Smooth muscle cell (in vitro differentiated cells): Measurements from ENCODE around the gene CDON. TPM values are rescaled to one million over a fixed set of nuclear protein-coding genes. Genes with fewer than 3 reads are reported as not detected.
"Not testable (repeated sequence)": the region's sequence is repeated elsewhere in the genome, so short reads cannot be mapped to it uniquely, and the experiment has no call there.

Experiments
- DNase-seq: peaks from one replicate; lab custom pipeline; 2025; ENCODE audit not compliant: unreplicated experiment; lab: John Stamatoyannopoulos, UW
- H2AFZ ChIP-seq: fragments of 200-600 bp; sonication (generic); 2 replicates; pipeline ENCODE4 v1.6.0; 2016; ENCODE audit warnings: antibody characterized with exemption, low read depth, mild to moderate bottlenecking
- H3F3A ChIP-seq: fragments of 200-600 bp; sonication (generic); 2 replicates; pipeline ENCODE4 v1.6.0; 2017; ENCODE audit warnings: antibody characterized with exemption, low read depth
- H3K27ac ChIP-seq: fragments of 200-600 bp; sonication (generic); 2 replicates; pipeline ENCODE4 v1.5.1; 2016; ENCODE audit warnings: low read depth, mild to moderate bottlenecking
- H3K27me3 ChIP-seq: fragments of 200-600 bp; sonication (generic); 2 replicates; pipeline ENCODE4 v1.6.1; 2016; ENCODE audit warnings: low read depth, mild to moderate bottlenecking
- H3K36me3 ChIP-seq: fragments of 200-600 bp; sonication (generic); 2 replicates; pipeline ENCODE4 v1.5.1; 2016; ENCODE audit warnings: low read depth
- H3K4me1 ChIP-seq: fragments of 200-600 bp; sonication (generic); 2 replicates; pipeline ENCODE4 v1.5.1; 2016; ENCODE audit warnings: low read depth
- H3K4me2 ChIP-seq: fragments of 200-600 bp; sonication (generic); 2 replicates; pipeline ENCODE4 v1.6.0; 2016; ENCODE audit warnings: mild to moderate bottlenecking
- H3K4me3 ChIP-seq: fragments of 200-600 bp; sonication (generic); 2 replicates; pipeline ENCODE4 v1.5.1; 2016; ENCODE audit warnings: mild to moderate bottlenecking
- H3K79me2 ChIP-seq: fragments of 200-600 bp; sonication (generic); 2 replicates; pipeline ENCODE4 v1.6.0; 2016; ENCODE audit warnings: low read depth, mild to moderate bottlenecking
- H3K9ac ChIP-seq: fragments of 200-600 bp; sonication (generic); 2 replicates; pipeline ENCODE4 v1.6.0; 2016; ENCODE audit warnings: low read depth
- H3K9me3 ChIP-seq: fragments of 200-600 bp; sonication (generic); replicated peaks from 2 replicates; pipeline ENCODE4 v1.5.1; 2016; ENCODE audit warnings: low read depth
- H4K20me1 ChIP-seq: fragments of 200-600 bp; sonication (generic); 2 replicates; pipeline ENCODE4 v1.6.0; 2016; ENCODE audit warnings: low read depth
- WGBS: methylation state at CpG from one replicate; pipeline ENCODE4 v1.1.7; 2016; ENCODE audit warnings: low lambda C conversion rate; 5-methylcytosine and 5-hydroxymethylcytosine counted together
- polyA plus RNA-seq: library from polyadenylated mRNA; unstranded; fragments of >200 nt; fragmentation: Nextera tagmentation; extraction: Ambion mirVana; gene quantifications from 2 replicates; pipeline ENCODE4 v1.2.1, GENCODE V29; 2016
- total RNA-seq: library from RNA; depleted of rRNA; stranded (reverse); fragments of >200 nt; gene quantifications from 2 replicates; pipeline ENCODE4 v1.2.3, GENCODE V29; 2014
- TF ChIP-seq, protein P1 (sequence below): fragments of 200-600 bp; sonication (generic); IDR thresholded peaks from 2 replicates; pipeline ENCODE4 v1.5.1; 2017; ENCODE audit warnings: borderline replicate concordance, mild to moderate bottlenecking, antibody characterized with exemption; ENCODE audit not compliant: insufficient read depth, poor library complexity, severe bottlenecking

Gene CDON
- total and polyA plus RNA-seq, 2 experiments from 2014 or later = 1.6 to 14.8 TPM

DNA sequence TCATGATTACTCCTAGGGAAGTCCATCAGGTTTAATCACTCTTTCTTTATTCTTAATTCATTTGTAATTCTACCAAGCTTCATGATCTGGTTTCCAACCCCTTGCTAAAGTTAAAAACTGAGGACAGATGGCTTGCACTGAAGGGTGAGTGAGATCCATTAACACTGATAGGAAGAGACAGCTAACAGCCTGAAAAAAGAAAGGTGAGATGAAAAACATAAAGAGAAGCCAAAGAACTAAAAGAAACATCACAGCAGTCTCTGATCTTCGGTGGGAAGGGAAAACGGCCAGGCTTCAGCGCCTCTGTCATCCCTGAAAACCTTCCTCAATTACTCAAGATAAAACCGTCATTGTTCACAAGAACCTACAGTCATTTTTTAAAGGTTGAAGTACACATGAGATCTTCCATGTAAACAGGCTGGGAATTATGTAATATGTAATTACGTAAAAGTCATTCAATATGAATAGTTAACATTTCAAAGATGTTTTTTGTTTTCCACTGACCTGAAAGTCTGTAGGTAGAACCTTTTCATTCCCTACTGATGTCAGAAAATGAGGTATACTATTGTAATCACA is 75.5 kb downstream of the CDON start:
- no peak overlapping the region for H3K4me3 ChIP-seq
- no peaks in the 10 kb centered on the region for H3K27me3 ChIP-seq
- peaks cover 7% of the 10 kb centered on the region for H3K4me1 ChIP-seq
- whole genome bisulfite sequencing = 92% methylated on average over 5 of the region's 5 CpGs
- TF ChIP-seq, protein P1, sequence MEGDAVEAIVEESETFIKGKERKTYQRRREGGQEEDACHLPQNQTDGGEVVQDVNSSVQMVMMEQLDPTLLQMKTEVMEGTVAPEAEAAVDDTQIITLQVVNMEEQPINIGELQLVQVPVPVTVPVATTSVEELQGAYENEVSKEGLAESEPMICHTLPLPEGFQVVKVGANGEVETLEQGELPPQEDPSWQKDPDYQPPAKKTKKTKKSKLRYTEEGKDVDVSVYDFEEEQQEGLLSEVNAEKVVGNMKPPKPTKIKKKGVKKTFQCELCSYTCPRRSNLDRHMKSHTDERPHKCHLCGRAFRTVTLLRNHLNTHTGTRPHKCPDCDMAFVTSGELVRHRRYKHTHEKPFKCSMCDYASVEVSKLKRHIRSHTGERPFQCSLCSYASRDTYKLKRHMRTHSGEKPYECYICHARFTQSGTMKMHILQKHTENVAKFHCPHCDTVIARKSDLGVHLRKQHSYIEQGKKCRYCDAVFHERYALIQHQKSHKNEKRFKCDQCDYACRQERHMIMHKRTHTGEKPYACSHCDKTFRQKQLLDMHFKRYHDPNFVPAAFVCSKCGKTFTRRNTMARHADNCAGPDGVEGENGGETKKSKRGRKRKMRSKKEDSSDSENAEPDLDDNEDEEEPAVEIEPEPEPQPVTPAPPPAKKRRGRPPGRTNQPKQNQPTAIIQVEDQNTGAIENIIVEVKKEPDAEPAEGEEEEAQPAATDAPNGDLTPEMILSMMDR = no peak
- H3K9ac ChIP-seq = no peak overlapping the region
- H2AFZ ChIP-seq = no peak overlapping the region
- DNase-seq = no peak
- H3K4me2 ChIP-seq = no peak overlapping the region
- no peaks in the 10 kb centered on the region for H4K20me1 ChIP-seq
- H3K27ac ChIP-seq = no peak overlapping the region
- H3K36me3 ChIP-seq = no peaks in the 10 kb centered on the region
- no peaks in the 10 kb centered on the region for H3K9me3 ChIP-seq
- H3F3A ChIP-seq = no peaks in the 10 kb centered on the region
- no peaks in the 10 kb centered on the region for H3K79me2 ChIP-seq

- H3K4me2 ChIP-seq, H3K36me3 ChIP-seq, H3K27me3 ChIP-seq, H3K27ac ChIP-seq, H4K20me1 ChIP-seq, H3F3A ChIP-seq, H3K4me3 ChIP-seq, DNase-seq, H2AFZ ChIP-seq, H3K79me2 ChIP-seq, H3K4me1 ChIP-seq, H3K9me3 ChIP-seq, H3K9ac ChIP-seq: not testable (repeated sequence)
- 97% methylated on average over 6 of the region's 6 CpGs for WGBS
Observed at GRCh38 chr11:125985956-125986355, 76.7 kb downstream of the CDON start.

GRCh38 chr11:125982348-125982730 is 80.3 kb downstream of the CDON start:
- no peaks in the 10 kb centered on the region for H3K9me3 ChIP-seq
- DNase-seq = no peak
- no peak overlapping the region for H3K4me3 ChIP-seq
- no peak overlapping the region for H2AFZ ChIP-seq
- no peak overlapping the region for H3K9ac ChIP-seq
- WGBS = 98% methylated on average over 3 of the region's 3 CpGs
- no peaks in the 10 kb centered on the region for H3K4me1 ChIP-seq
- H3K36me3 ChIP-seq = no peaks in the 10 kb centered on the region
- no peak overlapping the region for H3K27ac ChIP-seq
- no peaks in the 10 kb centered on the region for H4K20me1 ChIP-seq
- H3K27me3 ChIP-seq = no peaks in the 10 kb centered on the region
- H3K79me2 ChIP-seq = no peaks in the 10 kb centered on the region
- TF ChIP-seq, protein P1 = no peak
- no peak overlapping the region for H3K4me2 ChIP-seq
- no peaks in the 10 kb centered on the region for H3F3A ChIP-seq

DNA sequence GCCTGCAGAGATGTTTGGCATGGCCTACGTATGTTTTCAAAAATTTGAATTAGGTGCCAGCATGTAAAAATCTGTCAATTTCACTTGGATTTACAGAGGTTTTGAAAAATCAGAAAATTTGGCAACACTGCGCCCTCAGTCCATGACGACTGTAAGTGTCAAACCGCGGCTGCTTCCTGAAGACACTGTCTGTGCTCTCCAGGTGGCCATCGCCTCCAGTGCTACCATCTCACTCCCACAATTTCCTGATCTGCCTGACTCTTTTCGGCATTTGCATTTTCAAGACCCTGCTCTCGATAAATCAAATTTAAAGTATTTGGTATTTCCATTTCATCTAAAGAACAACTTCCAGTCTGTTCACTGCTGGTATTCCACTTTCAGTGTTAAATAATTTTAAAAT is 82.2 kb downstream of the CDON start:
- TF ChIP-seq, protein P1 = no peak
- no peaks in the 10 kb centered on the region for H3F3A ChIP-seq
- 93% methylated on average over 8 of the region's 8 CpGs for WGBS
- no peak overlapping the region for H3K9ac ChIP-seq
- H3K4me3 ChIP-seq = no peak overlapping the region
- H3K36me3 ChIP-seq = no peaks in the 10 kb centered on the region
- no peaks in the 10 kb centered on the region for H3K79me2 ChIP-seq
- H3K27me3 ChIP-seq = no peaks in the 10 kb centered on the region
- H3K9me3 ChIP-seq = no peaks in the 10 kb centered on the region
- H4K20me1 ChIP-seq = no peaks in the 10 kb centered on the region
- no peaks in the 10 kb centered on the region for H3K4me1 ChIP-seq
- no peak overlapping the region for H3K4me2 ChIP-seq
- H2AFZ ChIP-seq = no peak overlapping the region
- no peak for DNase-seq
- H3K27ac ChIP-seq = no peak overlapping the region
